ENCODE data around the gene RCSD1. TPM values are rescaled to one million over a fixed set of nuclear protein-coding genes. Genes with fewer than 3 reads are reported as not detected.

Gene RCSD1
- total and polyA plus RNA-seq, 4 donors: 13.6 to 26.2 (median 15.6) TPM

GRCh38 chr1:167661527-167662426, 31.7 kb downstream of the RCSD1 start:
- Histone ChIP-seq H3K36me3 (ENCODE audit: control insufficient read depth, insufficient read depth, low read length) (no peaks in the 10 kb centered on the region), H3K9me3 (ENCODE audit: control insufficient read depth, insufficient read depth, low read length) (no peaks in the 10 kb centered on the region), H3K4me1 (ENCODE audit: control insufficient read depth, insufficient read depth, low read length) (peaks cover 11% of the 10 kb centered on the region), H3K27ac (ENCODE audit: low read depth, low read length) (no peak overlapping the region), H3K27me3 (ENCODE audit: control insufficient read depth, insufficient read depth, low read length) (no peaks in the 10 kb centered on the region), H3K4me3 (ENCODE audit: low read depth, low read length) (no peak overlapping the region)
- WGBS (ENCODE audit: insufficient coverage): no CpG with 5 or more reads among the region's 3 CpGs
- no peak for DNase-seq (ENCODE audit: low read depth in 4 of 6, low spot score in 6 of 6)

- no peak overlapping the region for H3K27ac ChIP-seq (ENCODE audit: low read depth, low read length)
- H3K4me1 ChIP-seq (ENCODE audit: control insufficient read depth, insufficient read depth, low read length): peaks cover 11% of the 10 kb centered on the region
- H3K36me3 ChIP-seq (ENCODE audit: control insufficient read depth, insufficient read depth, low read length): no peaks in the 10 kb centered on the region
- H3K27me3 ChIP-seq (ENCODE audit: control insufficient read depth, insufficient read depth, low read length): no peaks in the 10 kb centered on the region
- 64% methylated on average over 6 of the region's 8 CpGs for WGBS (ENCODE audit: insufficient coverage)
- peak in 2 of 6 donors; percentile 37 to 88 for DNase-seq (ENCODE audit: low read depth in 4 of 6, low spot score in 6 of 6)
- H3K4me3 ChIP-seq (ENCODE audit: low read depth, low read length): no peak overlapping the region
- H3K9me3 ChIP-seq (ENCODE audit: control insufficient read depth, insufficient read depth, low read length): no peaks in the 10 kb centered on the region
These were observed 33.2 kb downstream of the RCSD1 start for GRCh38 chr1:167663002-167663772.

DNA sequence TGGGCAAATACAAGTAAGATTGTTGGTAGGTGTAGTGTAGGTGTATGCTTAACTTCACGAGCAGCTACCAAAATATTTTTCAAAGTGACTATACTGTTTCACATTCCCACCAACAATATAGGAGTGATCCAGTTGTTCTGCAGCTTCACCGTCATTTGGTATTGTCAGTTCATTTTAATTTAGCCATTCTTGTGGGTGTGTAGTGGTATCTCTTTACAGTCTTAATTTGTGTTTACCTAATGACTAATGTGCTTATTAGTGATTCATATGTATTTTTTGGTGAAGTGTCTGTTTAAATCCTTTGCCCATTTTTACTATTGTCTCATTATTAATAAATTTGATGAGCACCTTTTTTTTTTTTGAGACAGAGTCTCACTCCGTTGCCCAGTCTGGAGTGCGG, 35.4 kb downstream of the RCSD1 start:
- Histone ChIP-seq H3K4me3 (ENCODE audit: low read depth, low read length) (no peak overlapping the region), H3K9me3 (ENCODE audit: control insufficient read depth, insufficient read depth, low read length) (no peaks in the 10 kb centered on the region), H3K4me1 (ENCODE audit: control insufficient read depth, insufficient read depth, low read length) (peaks cover 11% of the 10 kb centered on the region), H3K27ac (ENCODE audit: low read depth, low read length) (no peak overlapping the region), H3K36me3 (ENCODE audit: control insufficient read depth, insufficient read depth, low read length) (no peaks in the 10 kb centered on the region), H3K27me3 (ENCODE audit: control insufficient read depth, insufficient read depth, low read length) (no peaks in the 10 kb centered on the region)
- DNase-seq (ENCODE audit: low read depth in 4 of 6, low spot score in 6 of 6): no peak
- 100% methylated on average over 2 of the region's 4 CpGs for WGBS (ENCODE audit: insufficient coverage)

GRCh38 chr1:167666416-167666815, 36.4 kb downstream of the RCSD1 start:
- no peak overlapping the region for H3K4me3 ChIP-seq (ENCODE audit: low read depth, low read length)
- no peaks in the 10 kb centered on the region for H3K27me3 ChIP-seq (ENCODE audit: control insufficient read depth, insufficient read depth, low read length)
- H3K9me3 ChIP-seq (ENCODE audit: control insufficient read depth, insufficient read depth, low read length): no peaks in the 10 kb centered on the region
- H3K27ac ChIP-seq (ENCODE audit: low read depth, low read length): no peak overlapping the region
- no peak for DNase-seq (ENCODE audit: low read depth in 4 of 6, low spot score in 6 of 6)
- peaks cover 11% of the 10 kb centered on the region for H3K4me1 ChIP-seq (ENCODE audit: control insufficient read depth, insufficient read depth, low read length)
- no peaks in the 10 kb centered on the region for H3K36me3 ChIP-seq (ENCODE audit: control insufficient read depth, insufficient read depth, low read length)
- WGBS (ENCODE audit: insufficient coverage): no CpG with 5 or more reads among the region's 4 CpGs

DNA sequence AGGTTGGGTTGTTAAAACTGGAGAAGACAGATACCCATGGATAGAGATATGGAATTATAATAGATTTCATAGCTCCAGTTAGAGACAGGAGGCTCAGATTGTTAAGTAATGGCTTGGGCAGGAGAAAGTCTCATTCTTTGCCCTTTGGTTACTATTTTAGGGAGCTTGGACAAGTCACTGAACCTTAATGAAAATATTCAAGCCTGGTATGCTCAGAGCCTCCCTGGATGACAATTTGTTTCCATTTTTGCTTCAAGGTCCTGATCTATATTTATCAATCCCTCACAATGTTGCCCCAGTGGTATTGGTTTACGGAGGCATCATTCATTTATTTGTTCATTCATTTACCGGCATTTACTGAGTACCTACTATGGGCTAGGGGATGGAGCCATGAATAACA, 37.5 kb downstream of the RCSD1 start:
- DNase-seq (ENCODE audit: low read depth in 4 of 6, low spot score in 6 of 6): no peak
- H3K36me3 ChIP-seq (ENCODE audit: control insufficient read depth, insufficient read depth, low read length): no peaks in the 10 kb centered on the region
- no CpG with 5 or more reads among the region's 2 CpGs for WGBS (ENCODE audit: insufficient coverage)
- no peak overlapping the region for H3K4me3 ChIP-seq (ENCODE audit: low read depth, low read length)
- no peaks in the 10 kb centered on the region for H3K9me3 ChIP-seq (ENCODE audit: control insufficient read depth, insufficient read depth, low read length)
- H3K27me3 ChIP-seq (ENCODE audit: control insufficient read depth, insufficient read depth, low read length): no peaks in the 10 kb centered on the region
- H3K27ac ChIP-seq (ENCODE audit: low read depth, low read length): no peak overlapping the region
- peaks cover 7% of the 10 kb centered on the region for H3K4me1 ChIP-seq (ENCODE audit: control insufficient read depth, insufficient read depth, low read length)

- WGBS (ENCODE audit: insufficient coverage): 100% methylated on average over 6 of the region's 6 CpGs
- H3K4me3 ChIP-seq (ENCODE audit: low read depth, low read length): no peak overlapping the region
- DNase-seq (ENCODE audit: low read depth in 4 of 6, low spot score in 6 of 6): no peak
- H3K4me1 ChIP-seq (ENCODE audit: control insufficient read depth, insufficient read depth, low read length): peaks cover 3% of the 10 kb centered on the region
- no peaks in the 10 kb centered on the region for H3K9me3 ChIP-seq (ENCODE audit: control insufficient read depth, insufficient read depth, low read length)
- H3K27me3 ChIP-seq (ENCODE audit: control insufficient read depth, insufficient read depth, low read length): no peaks in the 10 kb centered on the region
- no peaks in the 10 kb centered on the region for H3K36me3 ChIP-seq (ENCODE audit: control insufficient read depth, insufficient read depth, low read length)
- no peak overlapping the region for H3K27ac ChIP-seq (ENCODE audit: low read depth, low read length)
These were observed 38.1 kb downstream of the RCSD1 start for GRCh38 chr1:167668108-167668507.

DNA sequence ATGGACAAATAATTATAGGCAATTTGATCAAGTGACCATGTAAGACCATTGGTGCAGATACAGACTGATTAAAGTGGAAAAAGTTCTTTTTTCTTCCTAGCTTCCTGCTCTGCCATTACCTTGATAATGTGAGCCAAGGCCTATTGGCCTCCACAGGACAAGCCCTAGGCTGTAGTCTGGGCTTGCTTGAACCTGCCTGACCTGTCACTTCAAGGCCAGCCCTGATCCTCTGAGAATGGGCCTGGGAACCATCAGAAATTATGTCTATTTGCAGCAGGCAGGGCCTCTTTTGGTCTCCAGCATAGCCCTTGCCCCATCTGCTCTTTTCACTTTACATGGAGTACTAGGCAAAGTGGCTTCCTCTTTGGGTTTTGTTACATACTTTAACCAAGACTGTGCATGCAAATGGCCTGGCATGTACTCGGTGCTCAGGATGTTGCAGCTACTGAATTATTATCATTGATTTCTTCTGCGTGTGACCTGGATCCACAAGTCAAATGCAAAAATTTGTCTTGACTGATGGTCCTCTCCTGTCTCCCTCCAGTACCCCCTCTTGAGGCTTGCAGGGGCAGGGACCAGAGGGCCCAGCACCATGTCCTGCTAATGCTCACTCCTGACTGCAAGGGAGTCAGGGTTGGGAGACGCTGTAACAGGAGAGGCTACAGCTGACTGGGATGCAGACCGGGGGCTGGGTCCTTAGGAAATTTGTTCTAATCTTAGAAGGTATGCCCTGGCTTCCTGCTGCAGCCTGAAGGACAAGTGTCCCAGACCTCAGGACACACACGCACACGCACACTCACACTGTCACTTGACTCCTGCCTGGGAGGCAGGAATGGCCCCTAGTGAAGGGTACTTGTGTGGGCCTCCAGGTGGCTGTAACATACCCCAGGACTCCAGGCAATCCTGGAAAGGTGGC, 39.4 kb downstream of the RCSD1 start:
- H3K27ac ChIP-seq (ENCODE audit: low read depth, low read length): no peak overlapping the region
- DNase-seq (ENCODE audit: low read depth in 4 of 6, low spot score in 6 of 6): no peak
- no peaks in the 10 kb centered on the region for H3K36me3 ChIP-seq (ENCODE audit: control insufficient read depth, insufficient read depth, low read length)
- H3K4me3 ChIP-seq (ENCODE audit: low read depth, low read length): no peak overlapping the region
- H3K9me3 ChIP-seq (ENCODE audit: control insufficient read depth, insufficient read depth, low read length): no peaks in the 10 kb centered on the region
- no peaks in the 10 kb centered on the region for H3K27me3 ChIP-seq (ENCODE audit: control insufficient read depth, insufficient read depth, low read length)
- WGBS (ENCODE audit: insufficient coverage): 80% methylated on average over 6 of the region's 6 CpGs
- no peaks in the 10 kb centered on the region for H3K4me1 ChIP-seq (ENCODE audit: control insufficient read depth, insufficient read depth, low read length)

- H3K4me1 ChIP-seq (ENCODE audit: control insufficient read depth, insufficient read depth, low read length): no peaks in the 10 kb centered on the region
- H3K9me3 ChIP-seq (ENCODE audit: control insufficient read depth, insufficient read depth, low read length): no peaks in the 10 kb centered on the region
- 70% methylated on average over 2 of the region's 2 CpGs for WGBS (ENCODE audit: insufficient coverage)
- no peak for DNase-seq (ENCODE audit: low read depth in 4 of 6, low spot score in 6 of 6)
- H3K4me3 ChIP-seq (ENCODE audit: low read depth, low read length): no peak overlapping the region
- H3K36me3 ChIP-seq (ENCODE audit: control insufficient read depth, insufficient read depth, low read length): no peaks in the 10 kb centered on the region
- no peaks in the 10 kb centered on the region for H3K27me3 ChIP-seq (ENCODE audit: control insufficient read depth, insufficient read depth, low read length)
- no peak overlapping the region for H3K27ac ChIP-seq (ENCODE audit: low read depth, low read length)
These were observed 40.5 kb downstream of the RCSD1 start for GRCh38 chr1:167670563-167670962.
